GM10266 (cell line): ENCODE data around the gene TIMP2.

Source experiments
- DNase-seq: peaks from one replicate; pipeline ENCODE4 v3.0.0; 2012; ENCODE audit errors: extremely low spot score
- TF ChIP-seq, protein P1 (sequence below): IDR thresholded peaks from 2 replicates; pipeline ENCODE4 v1.5.1; 2012; ENCODE audit warnings: mild to moderate bottlenecking, low read depth; ENCODE audit not compliant: control insufficient read depth, insufficient read depth; ENCODE audit errors: missing control alignments

The TIMP2 gene

DNA sequence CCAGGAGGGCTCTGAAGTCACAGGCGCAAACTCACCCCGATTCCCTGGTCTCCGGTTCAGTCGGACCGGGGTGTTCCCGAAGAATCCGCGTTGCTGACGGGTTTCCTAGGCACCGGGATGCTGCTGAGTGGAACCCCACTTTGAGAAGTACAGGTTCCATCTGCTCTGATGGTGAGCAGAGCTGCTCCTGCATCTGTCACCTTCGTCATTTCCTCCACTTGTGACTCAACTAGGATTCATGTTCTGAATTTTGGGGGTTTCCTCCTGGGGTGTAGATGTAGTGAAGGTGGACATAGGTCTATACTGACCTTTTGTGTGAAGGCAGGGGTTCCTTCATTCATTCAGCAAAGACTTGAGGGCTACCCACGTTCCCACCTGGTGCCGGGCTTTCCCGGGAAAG is 29.5 kb upstream of the TIMP2 start:
- no peak for DNase-seq

DNA sequence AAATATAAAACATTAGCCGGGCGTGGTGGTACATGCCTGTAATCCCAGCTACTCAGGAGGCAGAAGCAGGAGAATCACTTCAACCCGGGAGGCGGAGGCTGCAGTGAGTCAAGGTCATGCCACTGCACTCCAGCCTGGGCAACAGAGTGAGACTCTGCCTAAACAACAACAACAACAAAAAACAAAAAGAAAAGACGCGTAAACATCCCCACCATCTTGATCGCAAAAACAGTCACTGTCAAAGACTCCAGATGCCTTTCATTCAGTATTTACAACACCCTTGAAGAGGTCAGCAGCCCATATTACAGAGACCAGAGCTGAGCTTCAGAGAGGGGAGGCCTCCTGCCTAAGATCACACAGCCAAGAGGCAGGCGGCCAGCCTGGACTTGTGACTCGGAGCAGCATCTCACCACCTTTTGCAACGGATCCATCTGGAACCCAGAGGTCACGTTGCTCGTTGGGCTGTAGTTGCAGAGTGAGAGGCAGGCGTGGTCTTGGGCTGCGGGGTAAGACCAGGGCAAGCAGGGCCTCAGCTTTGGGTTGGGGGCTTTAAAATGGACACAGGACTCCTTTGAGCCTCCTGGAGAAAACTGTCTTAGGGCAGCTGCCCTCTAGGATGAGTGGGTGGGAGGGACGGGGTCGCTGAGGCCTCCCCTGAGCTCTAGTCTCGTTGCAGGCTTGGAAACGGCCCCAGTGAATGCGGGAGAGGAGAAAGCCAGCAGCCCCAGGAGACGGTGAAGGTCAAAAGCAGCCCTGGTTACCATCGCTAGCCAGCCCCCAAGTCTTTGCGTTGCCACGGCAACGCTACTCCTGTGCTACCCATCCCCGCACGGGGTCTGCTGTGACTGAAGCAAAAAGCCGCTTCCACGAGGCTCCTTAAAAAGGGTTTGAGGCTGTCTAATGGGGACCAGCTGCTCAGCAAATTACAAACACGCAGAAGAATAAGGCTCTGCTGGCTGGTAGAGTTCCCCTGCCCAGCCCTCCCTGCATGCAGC is 28.5 kb upstream of the TIMP2 start:
- DNase-seq: no peak

More for the DNA sequence above, 29.5 kb upstream of the TIMP2 start:
- TF ChIP-seq, protein P1, sequence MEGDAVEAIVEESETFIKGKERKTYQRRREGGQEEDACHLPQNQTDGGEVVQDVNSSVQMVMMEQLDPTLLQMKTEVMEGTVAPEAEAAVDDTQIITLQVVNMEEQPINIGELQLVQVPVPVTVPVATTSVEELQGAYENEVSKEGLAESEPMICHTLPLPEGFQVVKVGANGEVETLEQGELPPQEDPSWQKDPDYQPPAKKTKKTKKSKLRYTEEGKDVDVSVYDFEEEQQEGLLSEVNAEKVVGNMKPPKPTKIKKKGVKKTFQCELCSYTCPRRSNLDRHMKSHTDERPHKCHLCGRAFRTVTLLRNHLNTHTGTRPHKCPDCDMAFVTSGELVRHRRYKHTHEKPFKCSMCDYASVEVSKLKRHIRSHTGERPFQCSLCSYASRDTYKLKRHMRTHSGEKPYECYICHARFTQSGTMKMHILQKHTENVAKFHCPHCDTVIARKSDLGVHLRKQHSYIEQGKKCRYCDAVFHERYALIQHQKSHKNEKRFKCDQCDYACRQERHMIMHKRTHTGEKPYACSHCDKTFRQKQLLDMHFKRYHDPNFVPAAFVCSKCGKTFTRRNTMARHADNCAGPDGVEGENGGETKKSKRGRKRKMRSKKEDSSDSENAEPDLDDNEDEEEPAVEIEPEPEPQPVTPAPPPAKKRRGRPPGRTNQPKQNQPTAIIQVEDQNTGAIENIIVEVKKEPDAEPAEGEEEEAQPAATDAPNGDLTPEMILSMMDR: no peak

DNA sequence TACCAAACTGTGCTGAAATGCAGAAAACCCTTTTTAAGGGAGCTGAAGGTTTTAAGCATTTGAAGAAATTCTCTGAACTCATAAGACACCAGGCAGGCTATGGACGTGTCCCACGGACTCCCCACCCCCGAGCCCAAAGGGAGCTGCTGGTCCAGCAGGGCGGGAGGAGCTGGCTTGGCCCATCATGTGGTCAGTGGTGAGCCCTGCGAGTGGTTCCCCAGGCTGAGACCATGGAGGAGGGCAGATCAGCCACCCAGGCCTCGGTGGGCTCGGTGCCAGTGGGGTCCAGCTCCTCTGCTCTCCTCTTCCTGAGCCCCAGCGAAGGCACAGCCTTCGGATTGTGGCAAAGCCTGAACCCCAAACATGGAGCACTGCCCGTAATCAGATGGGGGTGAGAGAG is 27.5 kb upstream of the TIMP2 start:
- no peak for DNase-seq

More for the DNA sequence above, 28.5 kb upstream of the TIMP2 start:
- TF ChIP-seq, protein P1: no peak

DNA sequence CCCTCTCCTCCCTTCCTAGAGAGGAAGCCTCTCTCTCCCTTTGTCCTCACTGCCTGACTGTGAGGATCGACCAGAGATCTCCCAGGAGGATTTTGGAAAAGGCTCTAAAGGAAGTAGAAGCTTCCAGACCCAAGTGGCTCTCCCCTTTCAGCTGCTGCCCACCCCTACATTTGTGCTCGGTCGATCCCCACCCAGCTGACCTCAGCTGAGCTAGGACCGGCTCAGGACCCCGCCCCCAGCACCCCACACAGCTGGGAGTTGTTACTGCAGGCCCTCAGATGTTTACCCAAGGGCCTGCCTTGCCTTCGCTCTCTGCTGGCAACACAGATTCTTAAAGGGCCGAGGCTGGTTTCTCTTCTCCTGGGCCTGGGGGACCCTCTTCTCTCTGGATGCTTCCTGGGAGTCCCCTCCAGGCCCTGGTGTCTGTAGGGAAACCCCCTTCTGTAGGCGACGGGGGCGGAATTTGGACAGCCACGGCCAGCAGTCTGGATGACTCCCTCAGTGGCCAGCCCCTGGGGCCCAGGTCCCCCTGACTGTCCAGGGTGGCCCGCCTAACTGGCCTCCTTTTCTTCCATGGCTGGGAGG is 26.9 kb upstream of the TIMP2 start:
- TF ChIP-seq, protein P1: no peak
- DNase-seq: no peak

More for the DNA sequence above, 27.5 kb upstream of the TIMP2 start:
- TF ChIP-seq, protein P1: no peak

DNA sequence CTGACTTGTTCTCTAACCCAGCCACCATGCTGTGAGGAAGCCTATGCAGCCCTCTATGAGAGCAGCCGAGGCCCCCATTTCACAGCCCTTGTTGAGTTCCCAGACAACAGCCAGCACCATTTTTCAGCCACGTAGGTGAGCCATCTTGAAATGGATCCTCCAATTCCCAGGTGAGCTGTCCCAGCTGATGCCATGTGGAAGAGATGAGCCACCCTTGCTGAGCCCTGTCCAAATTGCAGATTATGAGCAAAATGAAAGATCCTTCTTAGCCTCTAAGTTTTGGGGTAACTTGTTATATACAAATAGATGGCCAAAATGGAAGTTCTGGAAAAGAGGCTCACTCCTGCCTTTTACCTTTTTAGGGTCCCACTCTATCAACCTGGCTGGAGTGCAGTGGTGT is 25.7 kb upstream of the TIMP2 start:
- TF ChIP-seq, protein P1: no peak
- DNase-seq: no peak

DNA sequence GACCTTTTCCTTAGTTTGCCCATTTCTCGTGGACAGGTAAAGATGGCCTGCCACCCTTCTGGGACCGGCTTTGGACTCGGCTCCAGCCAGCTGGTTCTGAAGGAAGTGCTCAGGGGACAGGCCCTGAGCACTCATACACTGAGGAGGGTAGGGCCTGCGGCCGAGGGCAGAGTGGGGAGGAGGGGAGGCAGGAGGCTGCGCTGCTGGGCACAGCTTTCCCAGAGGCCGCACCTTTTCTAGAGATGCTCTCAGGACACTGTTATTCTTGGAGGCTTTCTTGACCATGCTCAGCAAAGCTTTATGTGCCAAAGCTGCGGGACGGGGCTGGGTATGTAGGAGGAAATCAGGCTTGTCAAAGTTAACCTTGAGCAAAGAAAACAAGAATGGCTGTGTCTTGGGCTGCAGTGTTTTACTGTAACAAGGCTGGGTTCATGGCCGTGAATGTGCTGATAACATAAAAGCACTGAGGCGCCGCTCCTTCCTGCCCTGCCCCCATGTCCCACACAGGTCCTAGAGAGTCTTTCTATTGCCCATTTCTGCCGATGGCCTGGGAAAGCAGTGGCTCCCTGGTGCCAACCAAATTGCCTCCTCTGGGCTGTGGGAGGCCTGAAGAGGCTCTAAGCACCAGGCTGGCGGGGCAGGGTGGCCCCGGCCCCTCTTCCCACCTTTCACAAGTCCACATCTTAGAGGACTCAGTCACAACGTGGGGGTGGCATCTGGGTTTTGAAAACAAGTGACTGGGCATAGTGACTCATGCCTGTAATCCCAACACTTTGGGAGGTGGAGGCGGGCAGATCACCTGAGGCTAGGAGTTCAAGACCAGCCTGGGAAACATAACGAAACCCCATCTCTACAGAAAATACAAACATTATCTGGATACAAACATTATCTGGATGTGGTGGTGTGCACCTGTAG is 22.3 kb upstream of the TIMP2 start:
- TF ChIP-seq, protein P1: no peak
- no peak for DNase-seq
